Neuronal stem cell (in vitro differentiated cells): Measurements from ENCODE around the gene DTX1.

Experiments used
- DNase-seq: peaks from one replicate; pipeline ENCODE4 v3.0.0-alpha.2; 2013; ENCODE audit warnings: low spot score
- H2AFZ ChIP-seq: one replicate; pipeline ENCODE4 v1.6.1; 2013; ENCODE audit warnings: mild to moderate bottlenecking, low read length, inconsistent platforms
- H2AK5ac ChIP-seq: 2 replicates; pipeline ENCODE4 v1.6.1; 2013; ENCODE audit warnings: low read depth, mild to moderate bottlenecking, inconsistent platforms, low read length, moderate library complexity, mixed read lengths
- H2BK120ac ChIP-seq: 2 replicates; pipeline ENCODE4 v1.6.1; 2013; ENCODE audit warnings: low read depth, mild to moderate bottlenecking, inconsistent platforms, low read length, moderate library complexity, mixed read lengths
- H2BK12ac ChIP-seq: one replicate; pipeline ENCODE4 v1.6.1; 2013; ENCODE audit warnings: low read length, inconsistent platforms
- H2BK15ac ChIP-seq: 2 replicates; pipeline ENCODE4 v1.6.1; 2013; ENCODE audit warnings: mild to moderate bottlenecking, low read length, inconsistent platforms, mixed read lengths
- H2BK5ac ChIP-seq: one replicate; pipeline ENCODE4 v1.6.1; 2013; ENCODE audit warnings: inconsistent platforms, mild to moderate bottlenecking, low read length, moderate library complexity
- H3K14ac ChIP-seq: one replicate; pipeline ENCODE4 v1.6.1; 2013; ENCODE audit warnings: low read length, inconsistent platforms
- H3K18ac ChIP-seq: 2 replicates; pipeline ENCODE4 v1.6.1; 2013; ENCODE audit warnings: low read length, inconsistent platforms
- H3K23ac ChIP-seq: 2 replicates; pipeline ENCODE4 v1.6.1; 2013; ENCODE audit warnings: low read depth, mild to moderate bottlenecking, mixed read lengths, low read length, inconsistent platforms; ENCODE audit not compliant: poor library complexity
- H3K27ac ChIP-seq: replicated peaks from 3 replicates; pipeline ENCODE4 v1.5.1; 2013; ENCODE audit warnings: low read length, inconsistent platforms
- H3K27me3 ChIP-seq, 3 experiments: 2 replicates each; pipeline ENCODE4 v1.6.1; 2013; ENCODE audit warnings: low read length in 3 of 3, mild to moderate bottlenecking in 2 of 3, inconsistent platforms in 1 of 3, low read depth in 1 of 3, mixed read lengths in 1 of 3, moderate library complexity in 1 of 3; ENCODE audit not compliant: control insufficient read depth in 3 of 3, insufficient read depth in 3 of 3
- H3K36me3 ChIP-seq, 2 donors: replicated peaks in 1 of 2; 2 replicates each; pipeline ENCODE4 v1.6.1; 2013; ENCODE audit warnings: low read length in 2 of 2; ENCODE audit not compliant: control insufficient read depth in 2 of 2, insufficient read depth in 2 of 2
- H3K4ac ChIP-seq: 2 replicates; pipeline ENCODE4 v1.6.1; 2013; ENCODE audit warnings: inconsistent platforms, mild to moderate bottlenecking, low read length, moderate library complexity
- H3K4me1 ChIP-seq, 2 donors: 1 replicate in 1 of 2; 2 replicates in 1 of 2; pipeline ENCODE4 v1.6.1; 2013; ENCODE audit warnings: low read length in 2 of 2, low read depth in 1 of 2; ENCODE audit not compliant: control insufficient read depth in 2 of 2, insufficient read depth in 1 of 2
- H3K4me2 ChIP-seq: one replicate; pipeline ENCODE4 v1.6.1; 2013; ENCODE audit warnings: mild to moderate bottlenecking, low read length, inconsistent platforms; ENCODE audit not compliant: insufficient read depth, poor library complexity, severe bottlenecking
- H3K4me3 ChIP-seq, 2 donors: 2 replicates each; pipeline ENCODE4 v1.5.1; 2013; ENCODE audit warnings: low read length in 2 of 2, mild to moderate bottlenecking in 2 of 2, inconsistent platforms in 1 of 2, moderate library complexity in 1 of 2
- H3K79me1 ChIP-seq: one replicate; pipeline ENCODE4 v1.6.1; 2013; ENCODE audit warnings: low read depth, mild to moderate bottlenecking, inconsistent platforms, low read length, moderate library complexity
- H3K9ac ChIP-seq: one replicate; pipeline ENCODE4 v1.6.1; 2013; ENCODE audit warnings: mild to moderate bottlenecking, low read depth, low read length, inconsistent platforms; ENCODE audit not compliant: poor library complexity
- H3K9me3 ChIP-seq, 2 donors: replicated peaks in 1 of 2; 2 replicates each; pipeline versions ENCODE3 to v1.6.1; 2013; ENCODE audit warnings: low read length in 2 of 2, mild to moderate bottlenecking in 2 of 2, inconsistent platforms in 1 of 2, low read depth in 1 of 2, mixed read lengths in 1 of 2, moderate library complexity in 1 of 2; ENCODE audit not compliant: control insufficient read depth in 2 of 2, insufficient read depth in 1 of 2
- H4K8ac ChIP-seq: one replicate; pipeline ENCODE4 v1.6.1; 2013; ENCODE audit warnings: low read depth, mild to moderate bottlenecking, inconsistent platforms, low read length, moderate library complexity
- H4K91ac ChIP-seq: one replicate; pipeline ENCODE4 v1.6.1; 2013; ENCODE audit warnings: low read length, low read depth, mild to moderate bottlenecking, inconsistent platforms; ENCODE audit not compliant: poor library complexity
- WGBS, 2 donors: extraction: QIAGEN DNeasy Blood & Tissue Kit; methylation state at CpG; one replicate each; pipeline ENCODE4 v1.1.7; 2013; ENCODE audit warnings: missing lambda C conversion rate in 2 of 2, mixed read lengths in 1 of 2; ENCODE audit not compliant: insufficient read length in 2 of 2, insufficient replicate concordance in 1 of 2; ENCODE audit errors: extremely low coverage in 2 of 2; 5-methylcytosine and 5-hydroxymethylcytosine counted together

DTX1 gene

GRCh38 chr12:113027726-113028125, 28.8 kb upstream of the DTX1 start:
- Histone ChIP-seq H2AK5ac (no peak overlapping the region), H3K4me1 (no peaks in the 10 kb centered on the region), H2BK120ac (no peak overlapping the region), H3K27ac (no peak overlapping the region), H3K36me3 (no peaks in the 10 kb centered on the region), H3K14ac (no peak overlapping the region), H3K79me1 (no peaks in the 10 kb centered on the region), H2AFZ (no peak overlapping the region), H3K27me3 (no peaks in the 10 kb centered on the region), H3K23ac (no peak overlapping the region), H3K9me3 (peaks cover 2 to 3% of the 10 kb centered on the region in 2 donors), H4K8ac (no peak overlapping the region), H4K91ac (no peak overlapping the region), H3K18ac (no peak overlapping the region), H2BK12ac (no peak overlapping the region), H2BK5ac (no peak overlapping the region), H3K4me2 (no peak overlapping the region), H3K9ac (no peak overlapping the region), H3K4me3 (no peak overlapping the region), H3K4ac (no peak overlapping the region), H2BK15ac (no peak overlapping the region)
- WGBS, 2 donors = no CpG with 5 or more reads among the region's 4 CpGs
- DNase-seq = no peak

GRCh38 chr12:113030875-113031525, 25.5 kb upstream of the DTX1 start:
- Histone ChIP-seq H3K4ac (no peak overlapping the region), H3K79me1 (no peaks in the 10 kb centered on the region), H2BK5ac (no peak overlapping the region), H3K9me3 (peaks cover 2 to 3% of the 10 kb centered on the region in 2 donors), H4K91ac (no peak overlapping the region), H2AFZ (no peak overlapping the region), H3K18ac (no peak overlapping the region), H3K4me3 (no peak overlapping the region), H3K4me1 (no peaks in the 10 kb centered on the region), H3K9ac (no peak overlapping the region), H2BK15ac (no peak overlapping the region), H3K23ac (no peak overlapping the region), H4K8ac (no peak overlapping the region), H3K14ac (no peak overlapping the region), H3K27ac (no peak overlapping the region), H2BK120ac (no peak overlapping the region), H3K4me2 (no peak overlapping the region), H3K36me3 (no peaks in the 10 kb centered on the region), H2BK12ac (no peak overlapping the region), H2AK5ac (no peak overlapping the region), H3K27me3 (no peaks in the 10 kb centered on the region)
- no CpG with 5 or more reads among the region's 9 CpGs for WGBS, 2 donors
- DNase-seq = peak; percentile 51

- H3K27me3 ChIP-seq = peaks cover 0 to 2% (median 0%) of the 10 kb centered on the region in 3 experiments
- H3K18ac ChIP-seq = no peak overlapping the region
- no peak overlapping the region for H4K91ac ChIP-seq
- H3K36me3 ChIP-seq = no peaks in the 10 kb centered on the region
- H2BK12ac ChIP-seq = no peak overlapping the region
- no peak overlapping the region for H3K4me3 ChIP-seq
- no peaks in the 10 kb centered on the region for H3K79me1 ChIP-seq
- no peak overlapping the region for H2AK5ac ChIP-seq
- H3K9ac ChIP-seq = no peak overlapping the region
- H3K23ac ChIP-seq = no peak overlapping the region
- H4K8ac ChIP-seq = no peak overlapping the region
- no peak overlapping the region for H3K14ac ChIP-seq
- no CpG with 5 or more reads among the region's 4 CpGs for WGBS, 2 donors
- DNase-seq = no peak
- H3K4me2 ChIP-seq = no peak overlapping the region
- H3K4me1 ChIP-seq = no peaks in the 10 kb centered on the region
- no peak overlapping the region for H3K27ac ChIP-seq
- H2AFZ ChIP-seq = no peak overlapping the region
- H3K4ac ChIP-seq = no peak overlapping the region
- H3K9me3 ChIP-seq = no peaks in the 10 kb centered on the region
- no peak overlapping the region for H2BK5ac ChIP-seq
- no peak overlapping the region for H2BK15ac ChIP-seq
- no peak overlapping the region for H2BK120ac ChIP-seq
These were observed 16.6 kb upstream of the DTX1 start for GRCh38 chr12:113039911-113040445.

DNA sequence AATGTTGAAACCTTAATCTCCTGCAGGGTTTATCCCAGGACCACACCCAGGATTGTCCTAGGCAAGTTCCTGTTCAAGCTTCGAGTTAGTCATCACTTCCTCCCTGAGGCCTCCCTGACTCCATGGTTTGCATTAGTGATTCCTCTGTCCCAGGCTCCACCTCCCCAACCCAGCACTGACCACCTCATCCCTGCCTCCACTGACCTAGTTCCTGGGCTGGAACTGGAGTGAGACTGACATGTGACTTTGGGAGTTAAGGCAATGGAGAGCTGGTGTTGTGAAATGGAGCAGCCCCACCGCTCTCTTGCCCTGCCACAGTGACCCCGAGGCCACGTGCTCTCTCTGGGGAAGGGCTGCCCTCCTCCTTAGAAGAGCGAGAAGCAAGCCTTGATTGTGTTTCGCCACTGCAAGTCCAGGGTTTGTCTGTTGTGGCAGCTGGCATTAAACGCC, 15.8 kb upstream of the DTX1 start:
- Histone ChIP-seq H3K4me3 (no peak overlapping the region), H4K8ac (no peak overlapping the region)

More for the DNA sequence above, 15.8 kb upstream of the DTX1 start:
- no peak overlapping the region for H3K4ac ChIP-seq
- WGBS, 2 donors = no CpG with 5 or more reads among the region's 7 CpGs
- no peaks in the 10 kb centered on the region for H3K4me1 ChIP-seq
- no peaks in the 10 kb centered on the region for H3K9me3 ChIP-seq
- H3K27ac ChIP-seq = no peak overlapping the region
- no peak overlapping the region for H3K4me2 ChIP-seq
- H2BK120ac ChIP-seq = no peak overlapping the region
- H2AFZ ChIP-seq = no peak overlapping the region
- H4K91ac ChIP-seq = no peak overlapping the region
- no peak overlapping the region for H3K18ac ChIP-seq
- no peak overlapping the region for H2AK5ac ChIP-seq
- no peak overlapping the region for H3K14ac ChIP-seq
- no peaks in the 10 kb centered on the region for H3K36me3 ChIP-seq
- no peak overlapping the region for H2BK5ac ChIP-seq
- peaks cover 0 to 2% (median 2%) of the 10 kb centered on the region in 3 experiments for H3K27me3 ChIP-seq
- H3K23ac ChIP-seq = no peak overlapping the region
- DNase-seq = no peak
- no peak overlapping the region for H2BK15ac ChIP-seq
- no peak overlapping the region for H2BK12ac ChIP-seq
- no peak overlapping the region for H3K9ac ChIP-seq
- H3K79me1 ChIP-seq = no peaks in the 10 kb centered on the region
